HFFc6 (cell line): ENCODE measurements around the gene KCNC4. TPM values are rescaled to one million over a fixed set of nuclear protein-coding genes. Genes with fewer than 3 reads are reported as not detected.
A peak's percentile ranks its signal among the peaks of the same experiment; 100 is the strongest.

Experiments
- DNase-seq: peaks from one replicate; pipeline ENCODE4 v3.0.0-alpha.2; 2018
- H3K27ac Mint-ChIP-seq: 2 replicates; pipeline ENCODE4 v1.8.0; 2020; ENCODE audit warnings: mild to moderate bottlenecking, mixed read lengths
- H3K27me3 Mint-ChIP-seq: 2 replicates; pipeline ENCODE4 v1.8.0; 2021; ENCODE audit warnings: mild to moderate bottlenecking, moderate library complexity, mixed read lengths; ENCODE audit not compliant: insufficient read depth
- H3K36me3 Mint-ChIP-seq: 2 replicates; pipeline ENCODE4 v1.8.0; 2021; ENCODE audit warnings: low read depth, mixed read lengths
- H3K4me1 Mint-ChIP-seq: 2 replicates; pipeline ENCODE4 v1.8.0; 2020; ENCODE audit warnings: low read depth, mixed read lengths
- H3K4me3 Mint-ChIP-seq: 2 replicates; pipeline ENCODE4 v1.8.0; 2020; ENCODE audit warnings: mild to moderate bottlenecking, moderate library complexity, mixed read lengths
- H3K9me3 Mint-ChIP-seq: 2 replicates; pipeline ENCODE4 v1.8.0; 2020; ENCODE audit warnings: mild to moderate bottlenecking, mixed read lengths
- total RNA-seq, 6 experiments: library from RNA; stranded (reverse); fragmentation: NEBNext Ultra II Directional; extraction: Animal tissue kit (Norgen Biotek cat#: 25700); gene quantifications; 2 replicates in 1 of 6; 3 replicates in 5 of 6; pipeline ENCODE4 v1.2.3, GENCODE V29; 2021
- TF ChIP-seq, protein P1 (sequence below): fragments of 200-600 bp; sonication (generic); IDR thresholded peaks from 2 replicates; pipeline ENCODE4 v1.5.0; 2021; ENCODE audit warnings: antibody characterized with exemption, mild to moderate bottlenecking

KCNC4 gene
- total RNA-seq, 6 experiments from 2014 or later, result 8.8 to 22.6 (median 11.2) TPM

DNA sequence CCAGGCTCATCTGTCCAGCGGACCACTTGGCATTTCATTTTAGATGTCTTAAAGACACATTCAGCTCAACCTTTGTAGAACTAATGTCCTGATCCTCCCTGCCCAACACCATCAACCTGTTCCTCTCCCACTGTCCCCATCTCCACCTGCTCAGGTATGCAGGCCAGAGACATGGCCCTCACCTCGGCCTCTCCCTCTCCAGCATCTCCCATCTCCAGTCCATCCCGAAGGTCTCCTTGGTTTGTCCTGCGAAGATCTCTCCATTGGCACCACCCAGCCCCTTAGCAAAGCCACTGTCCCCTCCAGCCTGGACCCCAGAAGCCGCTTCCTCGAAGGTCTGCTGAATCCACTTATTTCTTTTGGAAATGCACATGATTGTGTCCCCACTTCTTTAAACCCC is 20.9 kb upstream of the KCNC4 start:
- peaks cover 35% of the 10 kb centered on the region for H3K4me1 Mint-ChIP-seq
- peaks cover 20% of the 10 kb centered on the region for H3K27me3 Mint-ChIP-seq
- peak overlapping the region; percentile 53; the same call in 1 of the 2 replicates for H3K4me3 Mint-ChIP-seq
- H3K36me3 Mint-ChIP-seq, result no peaks in the 10 kb centered on the region
- no peaks in the 10 kb centered on the region for H3K9me3 Mint-ChIP-seq
- TF ChIP-seq, protein P1, sequence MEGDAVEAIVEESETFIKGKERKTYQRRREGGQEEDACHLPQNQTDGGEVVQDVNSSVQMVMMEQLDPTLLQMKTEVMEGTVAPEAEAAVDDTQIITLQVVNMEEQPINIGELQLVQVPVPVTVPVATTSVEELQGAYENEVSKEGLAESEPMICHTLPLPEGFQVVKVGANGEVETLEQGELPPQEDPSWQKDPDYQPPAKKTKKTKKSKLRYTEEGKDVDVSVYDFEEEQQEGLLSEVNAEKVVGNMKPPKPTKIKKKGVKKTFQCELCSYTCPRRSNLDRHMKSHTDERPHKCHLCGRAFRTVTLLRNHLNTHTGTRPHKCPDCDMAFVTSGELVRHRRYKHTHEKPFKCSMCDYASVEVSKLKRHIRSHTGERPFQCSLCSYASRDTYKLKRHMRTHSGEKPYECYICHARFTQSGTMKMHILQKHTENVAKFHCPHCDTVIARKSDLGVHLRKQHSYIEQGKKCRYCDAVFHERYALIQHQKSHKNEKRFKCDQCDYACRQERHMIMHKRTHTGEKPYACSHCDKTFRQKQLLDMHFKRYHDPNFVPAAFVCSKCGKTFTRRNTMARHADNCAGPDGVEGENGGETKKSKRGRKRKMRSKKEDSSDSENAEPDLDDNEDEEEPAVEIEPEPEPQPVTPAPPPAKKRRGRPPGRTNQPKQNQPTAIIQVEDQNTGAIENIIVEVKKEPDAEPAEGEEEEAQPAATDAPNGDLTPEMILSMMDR, result no peak
- peak overlapping the region; percentile 72; the same call in 1 of the 2 replicates for H3K27ac Mint-ChIP-seq
- DNase-seq, result no peak

DNA sequence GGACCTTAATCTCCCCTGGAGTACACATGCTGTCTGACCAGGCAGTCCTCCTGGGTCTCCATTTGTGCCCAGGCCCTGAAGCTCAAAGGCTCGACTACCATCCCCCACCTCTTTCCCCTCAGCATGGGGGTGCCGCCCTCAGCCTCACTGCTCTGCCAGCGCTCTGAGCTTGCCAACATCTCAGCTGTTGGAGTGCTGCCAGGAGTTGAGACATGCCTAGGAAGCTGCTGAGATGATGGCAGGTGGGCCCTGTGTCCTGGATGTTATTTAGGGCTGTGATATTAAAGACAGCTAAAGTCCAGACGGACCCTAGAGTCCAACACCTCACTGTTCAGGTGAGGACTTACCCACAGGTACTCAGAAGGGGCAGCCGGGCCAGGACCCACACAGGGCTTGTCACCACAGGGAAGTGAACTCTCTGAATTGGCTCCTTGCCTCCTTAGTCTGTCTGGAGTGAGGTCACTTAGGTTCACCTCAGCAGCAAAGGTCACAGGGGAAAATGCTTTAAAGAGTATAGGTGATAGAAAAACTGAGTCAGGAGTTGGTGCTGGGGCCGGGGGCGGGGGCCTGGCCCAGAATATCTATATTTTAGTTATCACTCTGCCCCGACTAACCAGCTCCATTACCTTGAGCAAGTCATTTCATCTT is 19.7 kb upstream of the KCNC4 start:
- DNase-seq, result no peak
- H3K4me1 Mint-ChIP-seq, result peaks cover 35% of the 10 kb centered on the region
- no peak overlapping the region for H3K4me3 Mint-ChIP-seq
- TF ChIP-seq, protein P1, result no peak
- no peaks in the 10 kb centered on the region for H3K9me3 Mint-ChIP-seq
- peaks cover 12% of the 10 kb centered on the region for H3K27me3 Mint-ChIP-seq
- H3K36me3 Mint-ChIP-seq, result no peaks in the 10 kb centered on the region
- no peak overlapping the region for H3K27ac Mint-ChIP-seq

- no peak for DNase-seq
- Mint-ChIP-seq H3K36me3 (no peaks in the 10 kb centered on the region), H3K27me3 (peaks cover 9% of the 10 kb centered on the region), H3K4me1 (peaks cover 23% of the 10 kb centered on the region), H3K27ac (no peak overlapping the region), H3K4me3 (no peak overlapping the region), H3K9me3 (no peaks in the 10 kb centered on the region)
- TF ChIP-seq, protein P1, result no peak
These were observed 17.6 kb upstream of the KCNC4 start for GRCh38 chr1:110192541-110192940.

DNA sequence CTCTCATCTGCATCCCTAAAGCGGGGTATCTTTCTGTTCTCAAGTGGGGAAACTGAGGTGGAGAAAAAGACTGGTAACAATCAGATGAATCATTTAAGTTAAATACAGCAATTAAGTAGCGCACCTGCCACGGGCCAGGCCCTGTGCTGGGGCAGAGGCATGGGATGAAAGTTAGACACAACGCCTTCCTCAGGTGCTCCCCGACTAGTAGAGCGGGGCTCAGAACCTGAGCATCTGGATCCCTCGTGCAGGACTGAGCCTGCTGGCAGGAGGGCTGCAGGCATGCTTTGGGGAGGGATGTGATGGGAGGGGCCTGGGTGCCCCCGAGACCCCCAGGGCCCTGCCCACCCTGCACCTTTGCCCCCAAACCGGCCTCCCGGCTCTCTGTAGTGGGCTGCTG is 14.9 kb upstream of the KCNC4 start:
- Mint-ChIP-seq H3K4me3 (no peak overlapping the region), H3K4me1 (no peaks in the 10 kb centered on the region; the same call in 1 of the 2 replicates), H3K9me3 (no peaks in the 10 kb centered on the region), H3K27me3 (peaks cover 8% of the 10 kb centered on the region), H3K36me3 (no peaks in the 10 kb centered on the region), H3K27ac (no peak overlapping the region)
- TF ChIP-seq, protein P1, result no peak
- DNase-seq, result no peak

- Mint-ChIP-seq H3K36me3 (no peaks in the 10 kb centered on the region), H3K4me3 (no peak overlapping the region), H3K4me1 (peaks cover 7% of the 10 kb centered on the region), H3K9me3 (no peaks in the 10 kb centered on the region), H3K27me3 (peaks cover 10% of the 10 kb centered on the region), H3K27ac (no peak overlapping the region)
- TF ChIP-seq, protein P1, result peak; percentile 96
- peak; percentile 62 for DNase-seq
These were observed 13.0 kb upstream of the KCNC4 start for GRCh38 chr1:110196917-110197765.
